ENCODE measurements around the gene CD37. TPM values are rescaled to one million over a fixed set of nuclear protein-coding genes. Genes with fewer than 3 reads are reported as not detected.
"Not testable (repeated sequence)": the region's sequence is repeated elsewhere in the genome, so short reads cannot be mapped to it uniquely, and the experiment has no call there.

Gene CD37
- total RNA-seq, 2 experiments from 2014 or later = 178 to 181 TPM

DNA sequence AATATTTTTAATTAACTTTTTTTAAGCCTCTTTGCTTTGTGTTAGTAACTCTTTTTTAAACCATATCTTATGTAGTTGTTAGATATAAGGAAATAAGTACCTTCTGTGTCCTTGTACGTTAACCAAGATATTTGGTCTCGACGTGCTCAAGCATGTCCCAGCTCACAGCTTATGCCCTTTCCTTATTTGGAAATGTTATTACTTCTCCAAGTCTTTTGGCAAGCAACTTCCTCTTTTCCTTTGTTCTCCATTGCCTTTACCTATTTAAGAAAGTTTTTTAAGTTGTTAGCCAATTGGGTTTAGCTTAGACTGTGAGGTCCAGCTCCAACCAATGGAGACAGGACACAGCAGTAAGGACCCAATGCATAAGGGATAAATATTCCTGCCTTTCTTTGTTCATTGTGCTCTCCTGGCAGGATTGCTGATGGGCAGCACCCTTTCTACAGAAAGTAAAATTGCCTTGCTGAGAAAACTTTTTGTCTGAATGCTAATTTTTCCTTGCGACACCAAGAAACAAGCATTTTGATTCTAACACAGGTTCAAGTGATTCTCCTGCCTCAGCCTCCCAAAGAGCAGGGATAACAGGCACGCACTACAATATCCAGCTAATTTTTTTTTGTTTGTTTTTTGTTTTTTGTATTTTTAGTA, 33.6 kb downstream of the CD37 start:
- CTCF ChIA-PET = no interaction called here

DNA sequence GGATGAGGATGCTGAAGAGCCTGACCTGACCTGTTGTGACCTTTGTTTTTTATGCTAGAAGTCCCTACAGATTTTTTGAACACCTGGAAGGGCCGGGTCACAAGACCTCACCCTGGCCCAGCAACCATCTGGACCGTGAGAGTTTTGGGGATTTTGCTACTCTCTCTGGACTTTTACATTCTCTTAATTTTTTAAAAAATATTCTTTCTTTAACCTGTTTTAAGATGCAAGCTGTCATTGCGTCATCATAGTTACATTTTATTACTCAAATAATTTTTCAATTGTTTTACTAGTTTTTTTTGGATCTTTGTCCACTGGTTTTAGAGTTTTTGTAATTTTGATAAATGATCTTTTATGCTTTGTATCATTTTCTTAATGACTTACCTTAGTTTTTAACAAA, 36.0 kb downstream of the CD37 start:
- Mint-ChIP-seq H3K4me1 (ENCODE audit: low read depth) (no peaks in the 10 kb centered on the region), H3K36me3 (peaks cover 8% of the 10 kb centered on the region), H3K27me3 (peaks cover 7% of the 10 kb centered on the region), H3K27ac (no peak overlapping the region), H3K9me3 (peaks cover 13% of the 10 kb centered on the region), H3K4me3 (no peak overlapping the region)
- CTCF ChIA-PET = interaction anchor here (1.2 to 1.4 kb wide), 2 partner anchors 21 to 98 kb away, joined by 3 read pairs; no protein-coding TSS in a partner anchor
- no peak for DNase-seq
- intact Hi-C loops (cut with micrococcal nuclease) = no loop called here
- POLR2A ChIA-PET = no interaction called here

More for the DNA sequence above, 33.6 kb downstream of the CD37 start:
- no peak for DNase-seq
- intact Hi-C loops (cut with micrococcal nuclease) = no loop called here
- peaks cover 13% of the 10 kb centered on the region for H3K9me3 Mint-ChIP-seq
- no peaks in the 10 kb centered on the region for H3K4me1 Mint-ChIP-seq (ENCODE audit: low read depth)
- H3K4me3 Mint-ChIP-seq = no peak overlapping the region
- POLR2A ChIA-PET = no interaction called here
- H3K36me3 Mint-ChIP-seq = peaks cover 8% of the 10 kb centered on the region
- peaks cover 6% of the 10 kb centered on the region for H3K27me3 Mint-ChIP-seq
- H3K27ac Mint-ChIP-seq = no peak overlapping the region

DNA sequence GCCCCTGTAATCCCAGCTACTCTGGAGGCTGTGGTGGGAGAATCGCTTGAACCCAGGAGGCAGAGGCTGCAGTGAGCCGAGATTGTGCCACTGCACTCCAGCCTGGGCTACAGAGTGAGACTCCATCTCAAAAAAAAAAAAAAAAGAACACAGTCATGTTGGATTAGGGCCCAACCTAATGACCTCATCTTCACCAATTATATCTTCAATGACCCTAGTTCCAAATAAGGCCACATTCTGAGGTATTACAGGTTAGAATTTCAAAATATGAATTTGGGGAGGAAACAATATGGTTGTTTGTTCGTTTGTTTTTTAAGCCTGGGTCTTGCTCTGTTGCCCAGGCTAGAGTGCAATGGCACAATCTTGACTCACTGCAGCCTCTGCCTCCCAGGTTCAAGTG, 38.0 kb downstream of the CD37 start:
- H3K27ac Mint-ChIP-seq; CTCF ChIA-PET; H3K36me3 Mint-ChIP-seq; H3K4me3 Mint-ChIP-seq; H3K4me1 Mint-ChIP-seq (ENCODE audit: low read depth); H3K27me3 Mint-ChIP-seq; DNase-seq; intact Hi-C loops (cut with micrococcal nuclease); POLR2A ChIA-PET: not testable (repeated sequence)
- H3K9me3 Mint-ChIP-seq = peaks cover 13% of the 10 kb centered on the region

DNA sequence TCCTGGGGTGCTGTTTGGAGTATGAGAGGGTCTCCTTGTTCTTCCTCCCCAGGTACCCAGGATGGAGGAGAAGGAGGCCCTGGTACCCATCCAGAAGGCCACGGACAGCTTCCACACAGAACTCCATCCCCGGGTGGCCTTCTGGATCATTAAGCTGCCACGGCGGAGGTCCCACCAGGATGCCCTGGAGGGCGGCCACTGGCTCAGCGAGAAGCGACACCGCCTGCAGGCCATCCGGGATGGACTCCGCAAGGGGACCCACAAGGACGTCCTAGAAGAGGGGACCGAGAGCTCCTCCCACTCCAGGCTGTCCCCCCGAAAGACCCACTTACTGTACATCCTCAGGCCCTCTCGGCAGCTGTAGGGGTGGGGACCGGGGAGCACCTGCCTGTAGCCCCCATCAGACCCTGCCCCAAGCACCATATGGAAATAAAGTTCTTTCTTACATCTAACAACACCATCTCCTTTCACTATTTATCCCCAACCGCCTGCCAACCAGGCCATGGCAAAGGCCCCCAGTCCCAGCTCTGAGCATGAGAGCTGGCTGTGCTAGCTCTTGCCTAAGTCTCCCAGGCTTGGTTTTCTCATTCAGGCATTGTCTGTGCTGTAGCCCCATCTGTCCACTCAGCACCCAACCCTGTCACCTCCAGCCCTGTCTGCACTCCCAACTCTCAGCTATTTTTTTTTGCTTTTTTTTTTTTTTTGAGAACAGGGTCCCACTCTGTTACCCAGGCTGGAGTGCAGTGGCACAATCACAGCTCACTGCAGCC, 39.6 kb downstream of the CD37 start:
- intact Hi-C loops (cut with micrococcal nuclease) = no loop called here
- DNase-seq = no peak
- ChIA-PET CTCF (interaction anchor here (0.6 to 1.2 kb wide), 2 partner anchors 17 to 74 kb away, joined by 4 read pairs; no protein-coding TSS in a partner anchor), POLR2A (no interaction called here)
- no peak overlapping the region for H3K27ac Mint-ChIP-seq
- peaks cover 1% of the 10 kb centered on the region for H3K9me3 Mint-ChIP-seq
- no peak overlapping the region for H3K4me3 Mint-ChIP-seq
- H3K27me3 Mint-ChIP-seq = peaks cover 2% of the 10 kb centered on the region
- H3K4me1 Mint-ChIP-seq (ENCODE audit: low read depth) = no peaks in the 10 kb centered on the region
- H3K36me3 Mint-ChIP-seq = no peaks in the 10 kb centered on the region

DNA sequence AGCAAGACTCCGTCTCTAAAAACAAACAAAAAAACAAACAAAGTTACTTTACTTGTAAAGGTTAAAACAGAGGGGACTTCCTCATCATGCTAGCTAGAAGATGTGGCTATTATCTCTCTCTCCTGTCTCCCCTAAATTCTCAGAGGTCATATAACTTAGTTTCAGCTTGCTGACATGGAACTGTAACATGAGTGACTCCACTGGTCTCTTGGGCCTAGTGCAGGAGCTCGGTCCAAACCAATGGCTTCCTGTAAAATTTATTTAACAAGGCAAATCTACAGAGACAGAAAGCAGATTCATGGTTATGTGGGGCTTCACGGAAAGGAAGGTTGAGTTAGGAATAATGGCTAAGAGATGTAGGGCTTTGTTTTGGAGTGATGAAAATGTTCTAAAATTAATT, 43.3 kb downstream of the CD37 start:
- Mint-ChIP-seq H3K4me3 (no peak overlapping the region), H3K9me3 (peaks cover 6% of the 10 kb centered on the region), H3K27ac (no peak overlapping the region), H3K4me1 (ENCODE audit: low read depth) (no peaks in the 10 kb centered on the region), H3K36me3 (no peaks in the 10 kb centered on the region), H3K27me3 (peaks cover 2% of the 10 kb centered on the region)
- POLR2A ChIA-PET = no interaction called here
- no peak for DNase-seq
- CTCF ChIA-PET = interaction anchor here (0.8 kb wide), 1 partner anchor 73 kb away, joined by 3 read pairs; the partner anchor contains the start of gene PIH1D1
- intact Hi-C loops (cut with micrococcal nuclease) = no loop called here

DNA sequence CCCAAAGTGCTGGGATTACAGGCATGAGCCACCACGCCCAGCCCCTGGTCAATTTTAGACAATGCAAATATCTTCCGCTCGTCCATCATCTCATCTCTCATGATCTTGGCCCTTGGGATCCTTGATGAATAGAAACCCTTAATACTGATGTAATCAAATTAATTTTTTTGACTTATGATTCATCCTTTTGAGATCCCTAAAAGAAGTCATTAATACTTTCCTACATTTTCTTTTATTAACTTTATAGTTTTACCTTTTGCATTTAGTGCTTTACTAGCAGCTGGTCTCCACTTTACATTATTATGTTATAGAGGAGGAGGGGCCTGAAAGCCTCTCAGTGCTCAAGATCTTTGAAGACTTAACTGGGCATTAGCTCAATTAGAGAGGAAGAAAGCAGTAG, 45.2 kb downstream of the CD37 start:
- ChIA-PET POLR2A (no interaction called here), CTCF (interaction anchor here (0.9 kb wide), 1 partner anchor 125 kb away, joined by 3 read pairs; no protein-coding TSS in a partner anchor)
- Mint-ChIP-seq H3K4me1 (ENCODE audit: low read depth) (no peaks in the 10 kb centered on the region), H3K36me3 (no peaks in the 10 kb centered on the region), H3K27me3 (peaks cover 2% of the 10 kb centered on the region), H3K4me3 (no peak overlapping the region), H3K9me3 (peaks cover 6% of the 10 kb centered on the region), H3K27ac (no peak overlapping the region)
- no peak for DNase-seq
- intact Hi-C loops (cut with micrococcal nuclease) = no loop called here

DNA sequence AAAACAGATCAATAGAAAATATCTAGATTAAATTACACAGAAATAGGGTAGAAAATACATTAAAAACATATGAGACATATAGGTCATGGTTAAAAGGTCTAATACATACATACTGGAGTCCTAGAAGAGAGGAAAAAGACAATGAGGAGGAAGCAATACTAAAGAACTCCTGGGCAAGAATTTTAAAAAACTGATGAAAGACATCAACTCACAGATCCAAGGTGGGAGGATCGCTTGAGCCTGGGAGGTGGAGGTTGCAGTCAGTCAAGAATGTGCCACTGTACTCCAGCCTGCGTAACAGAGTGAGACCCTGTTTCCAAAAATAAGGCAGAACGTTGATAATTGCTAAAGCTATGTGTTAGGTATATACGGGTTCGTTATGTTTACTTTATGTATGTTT, 47.4 kb downstream of the CD37 start:
- Mint-ChIP-seq H3K27me3 (no peaks in the 10 kb centered on the region), H3K4me3 (no peak overlapping the region), H3K9me3 (peaks cover 6% of the 10 kb centered on the region), H3K27ac (no peak overlapping the region), H3K36me3 (no peaks in the 10 kb centered on the region), H3K4me1 (ENCODE audit: low read depth) (peaks cover 3% of the 10 kb centered on the region)
- CTCF ChIA-PET = interaction anchor here (1.4 to 1.6 kb wide), 2 partner anchors 9 to 81 kb away, joined by 4 to 9 read pairs; no protein-coding TSS in a partner anchor
- intact Hi-C loops (cut with micrococcal nuclease) = no loop called here
- POLR2A ChIA-PET = no interaction called here
- DNase-seq = no peak

DNA sequence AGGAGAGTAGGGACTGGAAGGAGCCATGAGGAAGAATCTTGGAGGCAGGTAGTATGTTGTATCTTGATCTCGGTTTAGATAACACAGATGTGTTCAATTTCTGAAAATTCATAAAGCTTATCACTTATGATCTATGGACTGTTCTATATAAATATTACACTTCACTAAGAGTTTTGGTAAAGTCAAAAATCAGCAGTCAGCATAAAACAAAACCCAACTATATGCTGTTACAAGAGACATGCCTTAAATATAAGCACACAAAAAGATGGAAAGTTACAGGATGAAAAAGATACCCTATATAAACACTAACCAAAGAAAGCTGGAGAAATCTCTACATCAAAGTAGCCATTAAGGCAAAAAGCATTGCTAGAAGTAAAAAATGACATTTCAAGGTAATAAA, 48.4 kb downstream of the CD37 start:
- Mint-ChIP-seq H3K4me1 (ENCODE audit: low read depth) (peaks cover 9% of the 10 kb centered on the region), H3K9me3 (peaks cover 6% of the 10 kb centered on the region), H3K4me3 (no peak overlapping the region), H3K27me3 (no peaks in the 10 kb centered on the region), H3K27ac (no peak overlapping the region), H3K36me3 (no peaks in the 10 kb centered on the region)
- CTCF ChIA-PET = interaction anchor here (1.4 to 1.6 kb wide), 2 partner anchors 8 to 82 kb away, joined by 4 to 9 read pairs; no protein-coding TSS in a partner anchor
- POLR2A ChIA-PET = interaction anchor here (0.6 kb wide), 1 partner anchor 13 kb away, joined by 3 read pairs; no protein-coding TSS in a partner anchor
- intact Hi-C loops (cut with micrococcal nuclease) = no loop called here
- DNase-seq = no peak

DNA sequence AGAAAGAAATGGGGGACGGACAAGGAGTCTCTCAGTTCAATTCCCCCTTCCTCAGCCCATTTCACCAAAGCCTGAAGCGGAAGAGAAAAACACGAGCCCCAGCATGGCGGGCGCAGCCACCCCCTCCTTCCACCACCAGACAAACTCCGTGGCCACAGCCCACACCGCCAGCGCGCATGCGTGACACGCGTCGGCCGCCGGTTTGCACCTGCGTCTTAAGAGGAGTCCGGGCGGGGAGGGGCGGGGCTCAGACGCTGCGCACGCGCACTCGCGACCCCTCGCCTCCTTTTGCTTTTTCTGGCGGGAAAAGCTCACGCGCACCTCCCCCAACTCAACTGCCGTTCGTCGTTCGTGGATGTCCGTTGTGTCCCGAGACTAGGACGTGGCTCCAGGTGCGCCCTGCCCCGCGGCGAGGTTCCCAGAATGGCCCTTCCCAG, 52.7 kb downstream of the CD37 start, which contains the start of gene KASH5:
TSS of gene KASH5 (plus strand) at position 314 of the 437 bp plus-strand sequence. CDS start 2,635 bp downstream, outside the sequence.
- CTCF ChIA-PET = no interaction called here
- POLR2A ChIA-PET = no interaction called here
- intact Hi-C loops (cut with micrococcal nuclease) = no loop called here
- DNase-seq = peak; percentile 94
- Mint-ChIP-seq H3K27ac (peak within 1 kb of the TSS; percentile 84), H3K4me1 (ENCODE audit: low read depth) (peaks cover 19% of the 10 kb centered on the region), H3K36me3 (no peaks in the 10 kb centered on the region), H3K4me3 (peak within 1 kb of the TSS; percentile 61), H3K9me3 (no peaks in the 10 kb centered on the region), H3K27me3 (peaks cover 2% of the 10 kb centered on the region)

DNA sequence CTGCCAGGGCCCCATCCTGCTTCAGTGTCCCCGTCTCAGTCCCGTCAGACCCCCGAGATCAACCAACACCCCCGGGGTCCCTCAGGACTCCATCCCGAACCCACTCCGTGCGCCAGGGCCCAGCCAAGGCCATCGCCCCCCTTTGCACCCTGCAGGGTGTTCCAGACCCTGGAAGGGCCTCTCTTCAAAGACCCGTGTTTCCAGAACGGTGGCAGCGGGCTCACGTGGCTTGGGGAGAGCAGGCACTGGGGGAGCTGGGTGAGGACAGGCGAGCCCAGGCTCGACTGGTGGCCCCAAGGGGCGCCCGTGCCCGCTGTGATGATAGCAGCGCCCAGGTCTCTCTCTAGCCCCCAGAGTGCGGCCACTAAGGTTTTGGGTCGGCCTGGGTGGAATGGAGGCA, 54.2 kb downstream of the CD37 start:
- H3K4me3 Mint-ChIP-seq = no peak overlapping the region
- H3K9me3 Mint-ChIP-seq = no peaks in the 10 kb centered on the region
- ChIA-PET POLR2A (no interaction called here), CTCF (interaction anchor here (0.9 to 4.1 kb wide), 3 partner anchors 55 to 86 kb away, joined by 4 to 40 read pairs (median 22); no protein-coding TSS in a partner anchor)
- no peaks in the 10 kb centered on the region for H3K36me3 Mint-ChIP-seq
- no peak overlapping the region for H3K27ac Mint-ChIP-seq
- peaks cover 19% of the 10 kb centered on the region for H3K4me1 Mint-ChIP-seq (ENCODE audit: low read depth)
- intact Hi-C loops (cut with micrococcal nuclease) = no loop called here
- no peak for DNase-seq
- H3K27me3 Mint-ChIP-seq = peaks cover 2% of the 10 kb centered on the region
